Mesenchymal stem cell (in vitro differentiated cells and primary cell): ENCODE data around the gene IFNGR2.
"Not testable (repeated sequence)": the region's sequence is repeated elsewhere in the genome, so short reads cannot be mapped to it uniquely, and the experiment has no call there.

Experiments used
- DNase-seq: peaks from one replicate; pipeline ENCODE4 v3.0.0-alpha.2; 2013
- H2AFZ ChIP-seq: one replicate; pipeline ENCODE4 v1.6.1; 2013; ENCODE audit warnings: low read depth, mild to moderate bottlenecking, control low read depth, inconsistent platforms, low read length, moderate library complexity
- H2AK5ac ChIP-seq: 2 replicates; pipeline ENCODE4 v1.6.1; 2013; ENCODE audit warnings: low read length, moderate library complexity, mild to moderate bottlenecking, inconsistent platforms; ENCODE audit not compliant: severe bottlenecking
- H2BK120ac ChIP-seq: one replicate; pipeline ENCODE4 v1.6.1; 2013; ENCODE audit warnings: low read depth, mild to moderate bottlenecking, inconsistent platforms, low read length, moderate library complexity
- H2BK12ac ChIP-seq, 2 experiments: one replicate each; pipeline ENCODE4 v1.6.1; 2013; ENCODE audit warnings: inconsistent platforms in 2 of 2, low read length in 2 of 2, mild to moderate bottlenecking in 2 of 2, moderate library complexity in 2 of 2, control low read depth in 1 of 2
- H2BK15ac ChIP-seq: one replicate; pipeline ENCODE4 v1.6.1; 2013; ENCODE audit warnings: mild to moderate bottlenecking, low read depth, inconsistent platforms; ENCODE audit not compliant: poor library complexity, severe bottlenecking
- H2BK5ac ChIP-seq: 2 replicates; pipeline ENCODE4 v1.6.1; 2013; ENCODE audit warnings: low read depth, mild to moderate bottlenecking, low read length, control low read depth, inconsistent platforms; ENCODE audit not compliant: poor library complexity, severe bottlenecking
- H3K14ac ChIP-seq, 2 experiments: one replicate each; pipeline ENCODE4 v1.6.1; 2013; ENCODE audit warnings: inconsistent platforms in 2 of 2, low read length in 2 of 2, control low read depth in 1 of 2, mild to moderate bottlenecking in 1 of 2, moderate library complexity in 1 of 2
- H3K18ac ChIP-seq, 2 experiments: one replicate each; pipeline ENCODE4 v1.6.1; 2013; ENCODE audit warnings: inconsistent platforms in 2 of 2, low read length in 2 of 2, control low read depth in 1 of 2, low read depth in 1 of 2, mild to moderate bottlenecking in 1 of 2
- H3K23ac ChIP-seq, 2 experiments: one replicate each; pipeline ENCODE4 v1.6.1; 2013; ENCODE audit warnings: inconsistent platforms in 2 of 2, low read length in 2 of 2, mild to moderate bottlenecking in 2 of 2, moderate library complexity in 2 of 2, control low read depth in 1 of 2
- H3K27ac ChIP-seq: 2 replicates; pipeline ENCODE4 v1.5.1; 2013; ENCODE audit warnings: mild to moderate bottlenecking, moderate library complexity, low read length, control low read depth, inconsistent platforms; ENCODE audit not compliant: poor library complexity, severe bottlenecking
- H3K27me3 ChIP-seq, 2 experiments: 2 replicates each; pipeline versions ENCODE4 v1.6.1 to v1.7.0; 2013; ENCODE audit warnings: low read length in 2 of 2, mild to moderate bottlenecking in 2 of 2, moderate library complexity in 2 of 2, control low read depth in 1 of 2, inconsistent platforms in 1 of 2; ENCODE audit not compliant: control insufficient read depth in 1 of 2, insufficient read depth in 1 of 2
- H3K36me3 ChIP-seq, 2 experiments: 2 replicates each; pipeline versions ENCODE4 v1.6.1 to v1.7.0; 2013; ENCODE audit warnings: low read length in 2 of 2, control low read depth in 1 of 2, inconsistent platforms in 1 of 2, low read depth in 1 of 2, mild to moderate bottlenecking in 1 of 2; ENCODE audit not compliant: insufficient read depth in 2 of 2, control insufficient read depth in 1 of 2
- H3K4ac ChIP-seq, 2 experiments: one replicate each; pipeline ENCODE4 v1.6.1; 2013; ENCODE audit warnings: inconsistent platforms in 2 of 2, low read length in 2 of 2, mild to moderate bottlenecking in 2 of 2, moderate library complexity in 2 of 2, control low read depth in 1 of 2, low read depth in 1 of 2
- H3K4me1 ChIP-seq: 2 replicates; pipeline ENCODE4 v1.6.1; 2013; ENCODE audit warnings: low read depth, low read length, control low read depth; ENCODE audit not compliant: control insufficient read depth, insufficient read depth
- H3K4me2 ChIP-seq: 2 replicates; pipeline ENCODE4 v1.6.1; 2013; ENCODE audit warnings: low read length, mild to moderate bottlenecking, inconsistent platforms; ENCODE audit not compliant: poor library complexity, severe bottlenecking
- H3K4me3 ChIP-seq, 2 experiments: 2 replicates each; pipeline versions ENCODE4 v1.5.1 to v1.7.0; 2013; ENCODE audit warnings: low read length in 2 of 2, mild to moderate bottlenecking in 2 of 2, control low read depth in 1 of 2, low read depth in 1 of 2; ENCODE audit not compliant: insufficient read depth in 1 of 2
- H3K79me1 ChIP-seq: replicated peaks from 2 replicates; pipeline ENCODE4 v1.6.1; 2013; ENCODE audit warnings: mild to moderate bottlenecking, control low read depth, low read length, inconsistent platforms; ENCODE audit not compliant: poor library complexity, severe bottlenecking
- H3K9ac ChIP-seq: 2 replicates; pipeline ENCODE4 v1.7.0; 2013; ENCODE audit warnings: mild to moderate bottlenecking, low read length, moderate library complexity
- H3K9me3 ChIP-seq: 2 replicates; pipeline ENCODE4 v1.7.0; 2013; ENCODE audit warnings: mild to moderate bottlenecking, low read length; ENCODE audit not compliant: control insufficient read depth
- H4K8ac ChIP-seq: one replicate; pipeline ENCODE4 v1.6.1; 2013; ENCODE audit warnings: inconsistent platforms, mild to moderate bottlenecking, low read length, moderate library complexity
- H4K91ac ChIP-seq: one replicate; pipeline ENCODE4 v1.6.1; 2013; ENCODE audit warnings: mild to moderate bottlenecking, low read length, inconsistent platforms
- WGBS: methylation state at CpG from one replicate; pipeline ENCODE4 v1.1.7; 2013; ENCODE audit warnings: mixed read lengths; 5-methylcytosine and 5-hydroxymethylcytosine counted together

IFNGR2 gene

DNA sequence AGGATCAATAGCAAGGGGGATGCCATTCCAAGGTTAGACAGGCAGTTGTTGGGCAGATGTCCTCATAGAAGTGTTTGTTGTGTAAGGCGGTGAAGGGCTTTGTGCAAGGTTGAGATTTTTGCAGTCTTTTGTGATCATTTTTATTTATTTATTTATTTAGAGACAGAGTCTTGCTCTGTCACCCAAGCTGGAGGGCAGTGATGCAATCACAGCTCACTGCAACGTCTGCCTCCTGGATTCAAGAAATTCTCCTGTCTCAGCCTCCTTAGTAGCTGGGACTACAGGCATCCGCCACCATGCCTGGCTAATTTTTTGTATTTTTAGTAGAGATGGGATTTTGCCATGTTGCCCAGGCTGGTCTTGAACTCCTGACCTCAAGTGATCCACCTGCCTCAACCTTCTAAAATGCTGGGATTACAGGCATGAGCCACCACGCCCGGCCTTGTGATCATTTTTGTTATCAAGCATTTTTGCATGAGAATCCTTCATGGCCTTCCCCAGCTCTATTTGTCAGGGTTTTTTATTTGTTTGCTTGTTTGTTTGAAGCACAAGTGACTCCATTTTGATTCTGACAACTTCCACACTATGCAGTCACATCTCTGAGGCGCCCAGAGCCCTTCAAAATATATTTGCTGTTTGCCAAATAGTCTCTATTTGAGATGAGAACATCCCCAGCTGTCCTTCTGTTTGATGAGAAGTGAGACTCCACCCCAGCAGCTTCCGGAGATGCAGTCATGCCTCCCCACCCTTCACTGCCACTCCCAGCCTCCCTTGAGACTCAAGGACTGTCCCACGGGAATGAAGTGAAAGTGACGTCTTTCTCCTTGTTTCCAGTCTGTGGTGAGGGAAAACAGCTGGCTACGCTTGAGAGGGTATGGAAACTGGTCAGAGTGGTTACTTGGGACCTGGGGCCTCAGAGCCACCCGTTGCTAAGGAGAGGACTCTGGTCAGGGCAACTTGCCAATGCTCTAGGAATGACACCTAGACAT, 38.6 kb downstream of the IFNGR2 start:
- Histone ChIP-seq H3K79me1 (peaks cover 5% of the 10 kb centered on the region), H3K14ac (no peak overlapping the region), H3K36me3 (peaks cover 14 to 27% of the 10 kb centered on the region in 2 experiments), H2BK12ac (no peak overlapping the region), H2BK5ac (no peak overlapping the region), H2AFZ (no peak overlapping the region), H2AK5ac (no peak overlapping the region), H3K23ac (no peak overlapping the region), H3K27ac (peak overlapping the region; percentile 5), H3K4me3 (no peak overlapping the region), H3K18ac (no peak overlapping the region), H2BK120ac (no peak overlapping the region), H3K4me1 (peaks cover 5% of the 10 kb centered on the region), H3K4ac (no peak overlapping the region), H2BK15ac (no peak overlapping the region), H3K9me3 (no peaks in the 10 kb centered on the region), H3K9ac (peak overlapping the region; percentile 24), H3K4me2 (no peak overlapping the region), H4K8ac (no peak overlapping the region), H4K91ac (no peak overlapping the region), H3K27me3 (no peaks in the 10 kb centered on the region)
- DNase-seq = peak; percentile 92
- WGBS = 79% methylated on average over 9 of the region's 11 CpGs

DNA sequence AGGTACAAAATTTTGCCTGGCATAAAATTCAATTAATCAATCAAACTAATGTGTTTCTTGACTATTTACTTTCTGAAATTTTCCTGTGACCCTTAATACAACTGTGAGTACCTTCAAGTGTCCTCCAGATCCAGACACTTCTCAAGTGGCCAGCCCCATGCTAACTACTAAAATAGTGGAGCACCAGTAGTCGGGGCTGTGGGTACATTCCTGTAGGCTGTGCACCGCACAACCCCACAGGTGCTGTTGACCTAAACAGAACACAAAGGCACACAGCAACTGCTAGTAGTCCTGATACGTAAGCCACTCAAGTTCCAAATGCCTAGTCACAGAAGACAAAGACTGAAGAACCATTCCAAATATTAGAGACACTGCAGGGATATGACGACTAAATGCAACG, 40.0 kb downstream of the IFNGR2 start:
- Histone ChIP-seq H3K79me1 (peaks cover 2% of the 10 kb centered on the region), H3K23ac (no peak overlapping the region), H4K91ac (no peak overlapping the region), H3K18ac (no peak overlapping the region), H3K4me1 (peaks cover 5% of the 10 kb centered on the region), H2AK5ac (peak overlapping the region; percentile 88), H3K27ac (no peak overlapping the region), H2BK5ac (no peak overlapping the region), H4K8ac (no peak overlapping the region), H3K4me2 (peak overlapping the region; percentile 22), H3K27me3 (no peaks in the 10 kb centered on the region), H2BK12ac (no peak overlapping the region), H3K9me3 (no peaks in the 10 kb centered on the region), H2AFZ (no peak overlapping the region), H3K4me3 (no peak overlapping the region), H3K36me3 (peaks cover 10 to 24% of the 10 kb centered on the region in 2 experiments), H3K4ac (no peak overlapping the region), H3K9ac (no peak overlapping the region), H3K14ac (no peak overlapping the region), H2BK120ac (no peak overlapping the region), H2BK15ac (no peak overlapping the region)
- WGBS = 81% methylated on average over 3 of the region's 5 CpGs
- no peak for DNase-seq

DNA sequence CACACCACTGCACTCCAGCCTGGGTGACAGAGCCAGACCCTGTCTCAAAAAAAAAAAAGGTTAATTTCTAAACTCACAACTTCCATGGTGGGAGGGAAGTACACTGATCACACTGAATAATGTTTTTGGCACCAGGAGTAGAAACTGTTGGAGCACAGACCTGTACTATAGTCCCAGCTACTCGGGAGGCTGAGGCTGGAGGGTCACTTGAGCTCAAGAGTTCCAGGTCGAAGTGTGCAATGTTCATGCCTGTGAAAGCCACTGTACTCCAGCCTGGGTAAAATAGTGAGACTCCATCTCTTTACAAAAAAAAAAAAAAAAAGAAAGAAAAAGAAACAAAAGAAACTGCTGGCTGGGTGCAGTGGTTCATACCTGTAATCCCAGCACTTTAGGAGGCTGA, 41.3 kb downstream of the IFNGR2 start:
- Histone ChIP-seq H3K4me3 (no peak overlapping the region), H3K14ac (no peak overlapping the region), H3K9me3 (no peaks in the 10 kb centered on the region), H4K8ac (no peak overlapping the region), H2AK5ac (no peak overlapping the region), H3K23ac (no peak overlapping the region), H3K9ac (no peak overlapping the region), H2BK12ac (no peak overlapping the region), H2BK120ac (no peak overlapping the region), H2BK5ac (no peak overlapping the region), H3K27ac (no peak overlapping the region), H3K27me3 (no peaks in the 10 kb centered on the region), H3K4me1 (peaks cover 5% of the 10 kb centered on the region), H3K79me1 (no peaks in the 10 kb centered on the region), H3K18ac (no peak overlapping the region), H2BK15ac (no peak overlapping the region), H4K91ac (no peak overlapping the region), H3K4me2 (no peak overlapping the region), H2AFZ (no peak overlapping the region), H3K36me3 (peaks cover 8 to 19% of the 10 kb centered on the region in 2 experiments), H3K4ac (no peak overlapping the region)
- 50% methylated on average over 2 of the region's 2 CpGs for WGBS
- DNase-seq = no peak

DNA sequence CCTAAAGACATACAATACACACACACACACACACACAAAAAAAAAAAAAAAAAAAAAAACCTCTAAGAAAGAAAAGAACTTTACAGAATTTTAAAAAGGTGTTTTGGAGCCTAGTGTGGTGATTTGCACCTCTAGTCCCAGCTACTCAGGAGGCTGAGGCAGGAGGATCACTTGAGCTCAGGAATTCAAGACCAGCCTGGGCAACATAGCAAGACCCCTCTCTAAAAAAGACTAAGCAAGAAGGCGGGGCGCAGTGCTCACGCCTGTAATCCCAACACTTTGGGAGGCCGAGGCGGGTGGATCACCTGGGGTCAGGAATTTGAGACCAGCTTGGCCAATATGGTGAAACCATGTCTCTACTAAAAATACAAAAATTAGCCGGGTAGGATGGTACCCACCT, 43.4 kb downstream of the IFNGR2 start:
- H3K27me3 ChIP-seq, H3K14ac ChIP-seq, DNase-seq, H3K9ac ChIP-seq, H2AFZ ChIP-seq, H3K4me2 ChIP-seq, H3K4me3 ChIP-seq, H2BK15ac ChIP-seq, H4K8ac ChIP-seq, H3K27ac ChIP-seq, H2BK12ac ChIP-seq, H3K4me1 ChIP-seq, H2BK5ac ChIP-seq, H3K9me3 ChIP-seq, H3K23ac ChIP-seq, H3K79me1 ChIP-seq, H3K4ac ChIP-seq, H4K91ac ChIP-seq, H2BK120ac ChIP-seq, H3K18ac ChIP-seq, H2AK5ac ChIP-seq: not testable (repeated sequence)
- H3K36me3 ChIP-seq = peaks cover 8 to 21% of the 10 kb centered on the region in 2 experiments
- WGBS = 100% methylated on average over 6 of the region's 6 CpGs
